GM03348 (cell line): Measurements from ENCODE around the gene OR56A5.

Experiments
- DNase-seq: peaks from one replicate; pipeline ENCODE4 v3.0.0; 2012; ENCODE audit warnings: low spot score

Gene OR56A5

GRCh38 chr11:5932671-5933070, 35.6 kb downstream of the OR56A5 start:
- DNase-seq: no peak

DNA sequence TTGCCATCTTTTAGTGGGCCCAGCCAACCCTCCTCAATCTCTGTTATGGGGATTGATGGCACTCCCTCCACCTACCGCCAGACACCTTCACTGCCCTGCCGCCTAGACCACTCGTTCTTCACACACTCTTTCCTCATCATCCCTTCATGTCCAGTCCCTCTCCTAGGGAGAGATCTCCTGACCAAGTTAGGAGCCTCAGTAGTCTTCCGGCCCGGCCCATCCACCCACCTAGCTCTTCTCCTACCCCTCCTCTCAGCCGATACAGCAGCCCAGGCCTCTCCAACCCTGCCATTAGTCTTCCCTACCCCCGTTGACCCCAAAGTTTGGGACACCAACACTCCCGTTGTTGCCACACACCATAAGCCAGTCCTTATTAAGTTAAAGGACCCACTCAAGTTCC, 37.2 kb downstream of the OR56A5 start:
- DNase-seq: no peak

- no peak for DNase-seq
Measured at GRCh38 chr11:5930614-5931013, 37.7 kb downstream of the OR56A5 start.

DNA sequence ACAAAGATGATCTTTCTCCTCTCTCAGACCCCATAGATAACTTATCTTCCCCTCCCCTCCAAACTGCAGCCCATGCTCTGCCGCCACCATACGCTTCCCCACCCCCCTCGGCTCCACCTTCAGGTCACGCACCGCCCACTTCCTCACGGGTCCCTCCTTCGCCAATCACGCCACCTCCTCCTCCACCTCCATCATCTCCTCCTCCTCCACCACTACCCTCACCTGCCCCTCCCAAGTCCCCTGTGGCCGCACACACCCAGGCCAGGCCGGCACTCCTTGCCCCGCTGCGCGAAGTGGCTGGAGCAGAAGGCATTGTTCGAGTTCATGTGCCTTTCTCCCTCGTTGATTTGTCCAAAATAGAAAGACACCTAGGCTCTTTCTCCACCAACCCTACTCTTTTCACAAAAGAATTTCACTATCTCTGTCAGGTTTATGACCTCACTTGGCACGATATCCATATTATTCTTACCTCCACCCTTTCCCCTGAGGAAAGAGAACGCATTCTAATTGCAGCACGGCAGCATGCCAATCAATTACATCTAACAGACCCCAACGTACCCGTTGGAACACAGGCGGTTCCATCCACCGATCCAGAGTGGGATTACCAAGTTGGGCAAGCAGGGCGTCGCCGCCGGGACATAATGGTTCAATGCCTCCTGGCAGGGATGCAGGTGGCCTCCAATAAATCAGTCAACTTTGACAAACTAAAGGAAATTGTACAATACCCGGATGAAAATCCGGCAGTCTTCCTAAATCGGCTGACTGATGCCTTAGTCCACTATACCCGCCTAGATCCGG, 38.5 kb downstream of the OR56A5 start:
- DNase-seq: no peak

DNA sequence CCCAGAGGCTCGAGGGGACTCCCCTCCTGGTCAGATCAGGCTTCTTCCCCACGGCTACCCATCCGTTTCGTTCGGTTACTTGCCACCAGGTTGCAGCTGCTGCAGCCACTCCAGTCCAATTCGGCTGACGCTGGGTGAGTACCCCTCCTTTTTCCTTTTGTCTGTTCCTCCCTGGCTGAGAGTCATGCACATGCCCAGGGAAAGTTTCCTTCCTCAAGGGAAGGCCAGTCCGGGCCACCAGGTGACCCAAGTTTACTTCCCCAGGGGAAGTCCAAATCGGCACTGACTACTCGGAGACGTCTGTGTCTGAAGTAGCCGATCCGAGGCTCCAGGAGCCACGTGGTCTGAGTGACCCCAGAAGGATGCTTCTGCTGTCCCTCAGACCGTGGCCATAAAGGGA, 39.5 kb downstream of the OR56A5 start:
- no peak for DNase-seq

- DNase-seq: no peak
Measured at GRCh38 chr11:5928271-5928670, 40.0 kb downstream of the OR56A5 start.

GRCh38 chr11:5923794-5924193, 44.5 kb downstream of the OR56A5 start:
- DNase-seq: no peak

GRCh38 chr11:5923427-5923776, 44.9 kb downstream of the OR56A5 start:
- DNase-seq: no peak

DNA sequence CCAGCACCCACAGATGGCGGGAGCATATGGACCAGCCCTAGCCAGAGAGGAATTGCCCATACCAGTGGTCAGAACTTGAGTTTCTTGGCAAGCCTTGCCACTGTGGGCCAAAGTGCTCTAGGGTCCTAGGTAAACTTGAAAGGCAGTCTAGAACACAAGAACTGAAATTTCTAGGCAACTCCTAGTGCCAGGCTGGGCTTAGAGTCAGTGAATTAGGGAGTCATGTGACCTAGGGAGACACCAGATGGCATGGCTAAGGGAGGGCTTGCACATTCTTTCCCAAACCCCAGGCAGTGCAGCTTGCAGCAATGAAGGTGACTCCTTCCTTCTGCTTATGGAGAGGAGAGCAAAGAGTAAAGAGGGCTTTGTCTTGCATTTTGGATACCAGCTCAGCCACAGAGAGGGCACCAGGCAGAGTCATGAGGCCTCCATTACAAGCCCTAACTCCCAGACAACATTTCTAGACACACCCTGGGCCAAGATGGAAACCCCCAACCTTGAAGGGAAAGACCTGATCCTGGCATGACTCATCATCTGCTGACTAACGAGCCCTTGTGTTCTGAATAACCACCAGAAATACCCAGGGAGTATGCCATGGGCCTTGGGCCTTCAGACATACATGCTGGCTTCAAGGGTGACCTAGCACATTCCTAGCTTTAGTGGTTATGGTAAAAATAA, 45.4 kb downstream of the OR56A5 start:
- no peak for DNase-seq
